CD4-positive, alpha-beta memory T cell (primary cell): ENCODE data around the gene CTRB2. TPM values are rescaled to one million over a fixed set of nuclear protein-coding genes. Genes with fewer than 3 reads are reported as not detected.

ENCODE experiments used
- CTCF ChIA-PET: fragments of 350-600 bp; sonication (Branson Sonifier 250); formaldehyde crosslinking; loops from one replicate; lab custom pipeline; 2021; ENCODE audit warnings: inconsistent platforms; ENCODE audit not compliant: partially characterized antibody; lab: Charles Lee
- POLR2A ChIA-PET: fragments of 350-600 bp; sonication (Branson Sonifier 250); formaldehyde crosslinking; loops from one replicate; lab custom pipeline; 2021; ENCODE audit not compliant: partially characterized antibody; lab: Charles Lee
- DNase-seq, 5 donors: peaks; one replicate each; pipeline versions ENCODE4 v3.0.0 to v3.0.0-alpha.2; 2020 to 2022; ENCODE audit warnings: mixed read lengths in 1 of 5
- H3K27ac ChIP-seq: one replicate; pipeline ENCODE4 v1.7.0; 2013; ENCODE audit warnings: low read depth, low read length
- H3K27me3 ChIP-seq: 2 replicates; pipeline ENCODE4 v1.7.0; 2013; ENCODE audit warnings: mild to moderate bottlenecking, low read length, moderate library complexity; ENCODE audit not compliant: insufficient read depth
- H3K36me3 ChIP-seq: 2 replicates; pipeline ENCODE4 v1.7.0; 2013; ENCODE audit warnings: mild to moderate bottlenecking, low read length, moderate library complexity; ENCODE audit not compliant: insufficient read depth
- H3K4me1 ChIP-seq: 2 replicates; pipeline ENCODE4 v1.7.0; 2013; ENCODE audit warnings: mild to moderate bottlenecking, low read length, moderate library complexity; ENCODE audit not compliant: insufficient read depth
- H3K4me3 ChIP-seq, 2 donors: one replicate each; pipeline ENCODE4 v1.7.0; 2013; ENCODE audit warnings: low read length in 2 of 2, mild to moderate bottlenecking in 1 of 2
- H3K9me3 ChIP-seq, 2 donors: one replicate each; pipeline ENCODE4 v1.7.0; 2013; ENCODE audit warnings: low read length in 2 of 2, control low read depth in 1 of 2; ENCODE audit not compliant: control insufficient read depth in 1 of 2
- H3K27ac Mint-ChIP-seq, 7 donors: one replicate each; pipeline ENCODE4 v1.8.0; 2020 to 2021; ENCODE audit warnings: mixed read lengths in 7 of 7, mild to moderate bottlenecking in 6 of 7, inconsistent platforms in 3 of 7, moderate library complexity in 3 of 7
- H3K27me3 Mint-ChIP-seq, 2 donors: one replicate each; pipeline ENCODE4 v1.8.0; 2020 to 2021; ENCODE audit warnings: mixed read lengths in 2 of 2
- H3K36me3 Mint-ChIP-seq, 2 donors: one replicate each; pipeline ENCODE4 v1.8.0; 2020 to 2021; ENCODE audit warnings: mixed read lengths in 2 of 2, inconsistent platforms in 1 of 2, mild to moderate bottlenecking in 1 of 2
- H3K4me1 Mint-ChIP-seq, 4 donors: one replicate each; pipeline ENCODE4 v1.8.0; 2020 to 2021; ENCODE audit warnings: mixed read lengths in 4 of 4, mild to moderate bottlenecking in 1 of 4
- H3K4me3 Mint-ChIP-seq, 8 donors: one replicate each; pipeline ENCODE4 v1.8.0; 2020 to 2021; ENCODE audit warnings: mixed read lengths in 8 of 8, mild to moderate bottlenecking in 7 of 8, moderate library complexity in 6 of 8, inconsistent platforms in 3 of 8
- H3K9me3 Mint-ChIP-seq, 8 donors: one replicate each; pipeline ENCODE4 v1.8.0; 2020 to 2021; ENCODE audit warnings: mixed read lengths in 8 of 8, mild to moderate bottlenecking in 5 of 8, inconsistent platforms in 3 of 8, moderate library complexity in 1 of 8
- intact Hi-C: fragments of 100-400 bp; cut with micrococcal nuclease; formaldehyde crosslinking; loops from one replicate; pipeline ENCODE4 v1.15.1; 2023
- polyA plus RNA-seq, 2 donors: library from polyadenylated mRNA; unstranded; fragments of 300-500 nt; fragmentation: Illumina TruSeq; gene quantifications; one replicate each; pipeline ENCODE4 v1.2.3, GENCODE V29; 2021
- total RNA-seq, 2 experiments: library from RNA; stranded (reverse); gene quantifications; one replicate each; pipeline ENCODE4 v1.2.3, GENCODE V29; 2021

CTRB2 gene
- total and polyA plus RNA-seq, 4 experiments from 2014 or later: not detected

- Mint-ChIP-seq H3K27me3 (peaks cover 0 to 1% of the 10 kb centered on the region in 2 donors), H3K9me3 (no peaks in the 10 kb centered on the region), H3K4me1 (peaks cover 0 to 5% (median under 1%) of the 10 kb centered on the region in 4 donors), H3K27ac (peak overlapping the region in 1 of 7 donors; percentile 25), H3K36me3 (no peaks in the 10 kb centered on the region), H3K4me3 (no peak overlapping the region)
- intact Hi-C loops: no loop called here
- POLR2A ChIA-PET: interaction anchor here (0.7 kb wide), 1 partner anchor 95 kb away, joined by 3 read pairs; no protein-coding TSS in a partner anchor
- no peak for DNase-seq
- Histone ChIP-seq H3K27ac (no peak overlapping the region), H3K36me3 (no peaks in the 10 kb centered on the region), H3K9me3 (no peaks in the 10 kb centered on the region), H3K27me3 (no peaks in the 10 kb centered on the region), H3K4me3 (no peak overlapping the region), H3K4me1 (peaks cover 6% of the 10 kb centered on the region)
- CTCF ChIA-PET: interaction anchor here (0.7 to 7.9 kb wide), 6 partner anchors 31 to 171 kb away, joined by 3 to 296 read pairs (median 38); no protein-coding TSS in a partner anchor
These were observed 23.6 kb upstream of the CTRB2 start for GRCh38 chr16:75230471-75231110.

GRCh38 chr16:75229172-75230031, 22.4 kb upstream of the CTRB2 start:
- no peaks in the 10 kb centered on the region for H3K27me3 ChIP-seq
- Mint-ChIP-seq H3K9me3 (no peaks in the 10 kb centered on the region), H3K27me3 (peaks cover 0 to 1% of the 10 kb centered on the region in 2 donors), H3K36me3 (no peaks in the 10 kb centered on the region), H3K4me3 (no peak overlapping the region), H3K27ac (no peak overlapping the region), H3K4me1 (peaks cover 0 to 5% (median under 1%) of the 10 kb centered on the region in 4 donors)
- H3K4me3 ChIP-seq: no peak overlapping the region
- DNase-seq: no peak
- H3K9me3 ChIP-seq: no peaks in the 10 kb centered on the region
- H3K36me3 ChIP-seq: no peaks in the 10 kb centered on the region
- peaks cover 6% of the 10 kb centered on the region for H3K4me1 ChIP-seq
- no peak overlapping the region for H3K27ac ChIP-seq
- intact Hi-C loops: no loop called here
- CTCF ChIA-PET: interaction anchor here (1.6 to 3.7 kb wide), 2 partner anchors 30 to 157 kb away, joined by 6 to 16 read pairs; no protein-coding TSS in a partner anchor
- POLR2A ChIA-PET: no interaction called here

- no peak overlapping the region for H3K27ac Mint-ChIP-seq
- POLR2A ChIA-PET: no interaction called here
- no peaks in the 10 kb centered on the region for H3K36me3 Mint-ChIP-seq
- Histone ChIP-seq H3K9me3 (no peaks in the 10 kb centered on the region), H3K27ac (no peak overlapping the region), H3K4me1 (no peaks in the 10 kb centered on the region), H3K27me3 (no peaks in the 10 kb centered on the region), H3K4me3 (no peak overlapping the region), H3K36me3 (no peaks in the 10 kb centered on the region)
- DNase-seq: no peak
- no peaks in the 10 kb centered on the region for H3K4me1 Mint-ChIP-seq
- peaks cover 0 to 1% of the 10 kb centered on the region in 2 donors for H3K27me3 Mint-ChIP-seq
- intact Hi-C loops: no loop called here
- no peak overlapping the region for H3K4me3 Mint-ChIP-seq
- no peaks in the 10 kb centered on the region for H3K9me3 Mint-ChIP-seq
- CTCF ChIA-PET: interaction anchor here (1.5 to 3.7 kb wide), 4 partner anchors 29 to 173 kb away, joined by 4 to 16 read pairs (median 6); no protein-coding TSS in a partner anchor
These were observed 21.4 kb upstream of the CTRB2 start for GRCh38 chr16:75228143-75228976.

GRCh38 chr16:75227361-75228142, 20.6 kb upstream of the CTRB2 start:
- no peaks in the 10 kb centered on the region for H3K9me3 Mint-ChIP-seq
- H3K27me3 ChIP-seq: no peaks in the 10 kb centered on the region
- CTCF ChIA-PET: interaction anchor here (1.5 to 1.7 kb wide), 3 partner anchors 28 to 174 kb away, joined by 4 to 5 read pairs (median 4); no protein-coding TSS in a partner anchor
- H3K36me3 ChIP-seq: no peaks in the 10 kb centered on the region
- intact Hi-C loops: no loop called here
- H3K27me3 Mint-ChIP-seq: peaks cover 0 to 1% of the 10 kb centered on the region in 2 donors
- no peak for DNase-seq
- H3K9me3 ChIP-seq: no peaks in the 10 kb centered on the region
- H3K4me3 Mint-ChIP-seq: no peak overlapping the region
- no peak overlapping the region for H3K27ac ChIP-seq
- H3K4me1 ChIP-seq: no peaks in the 10 kb centered on the region
- no peaks in the 10 kb centered on the region for H3K4me1 Mint-ChIP-seq
- no peak overlapping the region for H3K4me3 ChIP-seq
- POLR2A ChIA-PET: no interaction called here
- no peak overlapping the region for H3K27ac Mint-ChIP-seq
- H3K36me3 Mint-ChIP-seq: no peaks in the 10 kb centered on the region

- Mint-ChIP-seq H3K4me1 (no peaks in the 10 kb centered on the region), H3K27me3 (peaks cover 0 to 1% of the 10 kb centered on the region in 2 donors), H3K36me3 (no peaks in the 10 kb centered on the region), H3K4me3 (no peak overlapping the region), H3K9me3 (no peaks in the 10 kb centered on the region), H3K27ac (no peak overlapping the region)
- intact Hi-C loops: no loop called here
- CTCF ChIA-PET: interaction anchor here (1.5 to 1.7 kb wide), 3 partner anchors 27 to 175 kb away, joined by 4 to 5 read pairs (median 4); no protein-coding TSS in a partner anchor
- Histone ChIP-seq H3K9me3 (no peaks in the 10 kb centered on the region), H3K4me3 (no peak overlapping the region), H3K36me3 (no peaks in the 10 kb centered on the region), H3K27me3 (no peaks in the 10 kb centered on the region), H3K27ac (no peak overlapping the region), H3K4me1 (no peaks in the 10 kb centered on the region)
- no peak for DNase-seq
- POLR2A ChIA-PET: no interaction called here
These were observed 19.8 kb upstream of the CTRB2 start for GRCh38 chr16:75226550-75227360.
